NB4 (cell line): ENCODE results near the gene LHX4.

Experiments
- MYC ChIP-seq: IDR thresholded peaks from 2 replicates; pipeline ENCODE4 v1.6.1; 2011; ENCODE audit warnings: low read depth, low read length
- POLR2A ChIP-seq: IDR thresholded peaks from 2 replicates; pipeline ENCODE4 v1.6.1; 2011; ENCODE audit warnings: mild to moderate bottlenecking; ENCODE audit not compliant: insufficient read length; ENCODE audit errors: extremely low read depth
- TF ChIP-seq, protein P1 (sequence below): IDR thresholded peaks from one replicate; pipeline ENCODE4 v1.5.1; 2012; ENCODE audit warnings: low read depth, low read length
- TF ChIP-seq, protein P2 (sequence below): IDR thresholded peaks from 2 replicates; pipeline ENCODE4 v1.6.1; 2011; ENCODE audit warnings: low read depth, low read length

DNA sequence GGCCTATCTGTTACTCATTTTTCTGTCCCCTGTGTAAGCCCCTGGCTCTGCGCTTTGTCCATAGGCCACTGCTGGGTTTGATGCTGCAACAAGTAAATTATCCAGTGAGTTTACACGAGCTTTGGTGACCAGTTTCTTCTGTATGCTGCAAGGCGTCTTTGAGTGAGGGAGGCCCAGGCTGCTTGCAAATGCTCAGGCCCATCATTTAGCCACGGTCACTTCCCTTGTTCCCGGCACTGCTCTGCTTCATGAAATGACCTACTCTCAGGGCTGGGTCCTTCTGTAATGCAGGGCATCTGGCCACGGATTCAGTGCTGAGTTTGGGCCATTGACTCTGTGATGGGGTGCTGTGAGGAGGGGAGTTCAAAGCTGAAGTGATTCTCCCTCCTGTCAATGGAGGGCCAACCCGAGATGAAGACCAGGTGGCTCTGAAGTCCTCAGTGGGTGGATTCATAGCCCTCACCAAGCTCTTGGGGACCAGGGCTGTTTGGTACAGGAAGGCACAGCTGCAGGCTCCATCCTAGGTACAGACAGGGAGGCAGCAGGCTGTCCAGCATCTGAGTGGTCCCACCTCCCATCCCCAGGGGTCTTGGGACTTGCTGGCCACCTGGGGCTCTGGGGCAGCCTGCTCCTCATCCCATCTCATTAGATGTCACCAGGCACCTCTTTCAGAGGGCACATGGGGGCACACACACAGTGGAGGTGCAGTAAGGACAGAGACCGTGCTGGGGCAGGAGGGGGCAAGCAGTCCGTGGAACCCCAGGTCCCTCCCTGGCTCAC lies 21.7 kb downstream of the LHX4 start:
- TF ChIP-seq MYC (no peak), POLR2A (no peak)
- TF ChIP-seq, protein P1, sequence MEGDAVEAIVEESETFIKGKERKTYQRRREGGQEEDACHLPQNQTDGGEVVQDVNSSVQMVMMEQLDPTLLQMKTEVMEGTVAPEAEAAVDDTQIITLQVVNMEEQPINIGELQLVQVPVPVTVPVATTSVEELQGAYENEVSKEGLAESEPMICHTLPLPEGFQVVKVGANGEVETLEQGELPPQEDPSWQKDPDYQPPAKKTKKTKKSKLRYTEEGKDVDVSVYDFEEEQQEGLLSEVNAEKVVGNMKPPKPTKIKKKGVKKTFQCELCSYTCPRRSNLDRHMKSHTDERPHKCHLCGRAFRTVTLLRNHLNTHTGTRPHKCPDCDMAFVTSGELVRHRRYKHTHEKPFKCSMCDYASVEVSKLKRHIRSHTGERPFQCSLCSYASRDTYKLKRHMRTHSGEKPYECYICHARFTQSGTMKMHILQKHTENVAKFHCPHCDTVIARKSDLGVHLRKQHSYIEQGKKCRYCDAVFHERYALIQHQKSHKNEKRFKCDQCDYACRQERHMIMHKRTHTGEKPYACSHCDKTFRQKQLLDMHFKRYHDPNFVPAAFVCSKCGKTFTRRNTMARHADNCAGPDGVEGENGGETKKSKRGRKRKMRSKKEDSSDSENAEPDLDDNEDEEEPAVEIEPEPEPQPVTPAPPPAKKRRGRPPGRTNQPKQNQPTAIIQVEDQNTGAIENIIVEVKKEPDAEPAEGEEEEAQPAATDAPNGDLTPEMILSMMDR, result no peak
- TF ChIP-seq, protein P2, sequence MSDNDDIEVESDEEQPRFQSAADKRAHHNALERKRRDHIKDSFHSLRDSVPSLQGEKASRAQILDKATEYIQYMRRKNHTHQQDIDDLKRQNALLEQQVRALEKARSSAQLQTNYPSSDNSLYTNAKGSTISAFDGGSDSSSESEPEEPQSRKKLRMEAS, result no peak
